Left ventricle myocardium inferior (tissue), 1 donor: ENCODE measurements around the gene REPIN1. TPM values are rescaled to one million over a fixed set of nuclear protein-coding genes. Genes with fewer than 3 reads are reported as not detected.

Experiments used
- DNase-seq: peaks from one replicate; pipeline ENCODE4 v3.0.0-alpha.2; 2020
- H3K27ac ChIP-seq: fragments of 200-600 bp; replicated peaks from 2 replicates; pipeline ENCODE4 v1.8.0; 2021
- H3K27me3 ChIP-seq: fragments of 200-600 bp; 2 replicates; pipeline ENCODE4 v1.8.0; 2021; ENCODE audit warnings: low read depth
- H3K36me3 ChIP-seq: fragments of 200-600 bp; 2 replicates; pipeline ENCODE4 v1.8.0; 2021
- H3K4me1 ChIP-seq: fragments of 200-600 bp; 2 replicates; pipeline ENCODE4 v1.8.0; 2021
- H3K4me3 ChIP-seq: fragments of 200-600 bp; 2 replicates; pipeline ENCODE4 v1.8.0; 2021; ENCODE audit warnings: mild to moderate bottlenecking, moderate library complexity
- H3K9me3 ChIP-seq: fragments of 200-600 bp; replicated peaks from 2 replicates; pipeline ENCODE4 v1.8.0; 2021
- intact Hi-C: fragments of 100-400 bp; cut with micrococcal nuclease; formaldehyde crosslinking; loops from one replicate; pipeline ENCODE4 v1.11.0; 2022
- total RNA-seq: library from RNA; stranded (reverse); fragmentation: NEBNext Ultra II Directional; extraction: Animal tissue kit (Norgen Biotek cat#: 25700); gene quantifications from one replicate; pipeline ENCODE4 v1.2.1, GENCODE V29; 2021
- TF ChIP-seq, protein P1 (sequence below): fragments of 200-600 bp; IDR thresholded peaks from 2 replicates; pipeline ENCODE4 v1.8.0; 2021; ENCODE audit warnings: antibody characterized with exemption, mild to moderate bottlenecking, borderline replicate concordance
- donor health status: DM: no; HTN: yes; CAD: no; lungs with severe emphysema.

Gene REPIN1
- total RNA-seq, 1 donor from 2014 or later = 110 TPM

DNA sequence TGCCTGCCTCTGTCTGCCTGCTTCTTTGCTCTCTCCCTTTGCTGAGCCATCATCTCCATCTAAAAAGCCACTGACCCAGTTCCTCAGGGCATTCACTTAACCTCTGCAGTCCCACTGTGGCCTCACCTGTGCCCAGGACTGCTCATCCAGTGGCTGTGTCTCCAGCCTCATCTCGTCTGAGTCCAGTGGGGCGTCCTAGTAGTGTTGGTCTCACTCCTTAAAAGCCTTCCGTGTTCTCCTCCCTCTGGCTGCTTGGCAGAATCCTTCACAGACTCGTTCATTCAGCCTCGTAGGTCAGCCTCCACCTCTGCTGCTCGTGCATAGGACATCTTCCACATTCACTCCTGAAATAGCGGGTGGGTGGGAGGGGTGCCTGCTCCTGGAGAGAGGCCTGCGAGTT, 34.5 kb upstream of the REPIN1 start:
- H3K36me3 ChIP-seq = no peaks in the 10 kb centered on the region
- H3K9me3 ChIP-seq = no peaks in the 10 kb centered on the region
- no peaks in the 10 kb centered on the region for H3K27me3 ChIP-seq
- no peak overlapping the region for H3K27ac ChIP-seq
- no peak overlapping the region for H3K4me3 ChIP-seq
- TF ChIP-seq, protein P1, sequence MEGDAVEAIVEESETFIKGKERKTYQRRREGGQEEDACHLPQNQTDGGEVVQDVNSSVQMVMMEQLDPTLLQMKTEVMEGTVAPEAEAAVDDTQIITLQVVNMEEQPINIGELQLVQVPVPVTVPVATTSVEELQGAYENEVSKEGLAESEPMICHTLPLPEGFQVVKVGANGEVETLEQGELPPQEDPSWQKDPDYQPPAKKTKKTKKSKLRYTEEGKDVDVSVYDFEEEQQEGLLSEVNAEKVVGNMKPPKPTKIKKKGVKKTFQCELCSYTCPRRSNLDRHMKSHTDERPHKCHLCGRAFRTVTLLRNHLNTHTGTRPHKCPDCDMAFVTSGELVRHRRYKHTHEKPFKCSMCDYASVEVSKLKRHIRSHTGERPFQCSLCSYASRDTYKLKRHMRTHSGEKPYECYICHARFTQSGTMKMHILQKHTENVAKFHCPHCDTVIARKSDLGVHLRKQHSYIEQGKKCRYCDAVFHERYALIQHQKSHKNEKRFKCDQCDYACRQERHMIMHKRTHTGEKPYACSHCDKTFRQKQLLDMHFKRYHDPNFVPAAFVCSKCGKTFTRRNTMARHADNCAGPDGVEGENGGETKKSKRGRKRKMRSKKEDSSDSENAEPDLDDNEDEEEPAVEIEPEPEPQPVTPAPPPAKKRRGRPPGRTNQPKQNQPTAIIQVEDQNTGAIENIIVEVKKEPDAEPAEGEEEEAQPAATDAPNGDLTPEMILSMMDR = no peak
- intact Hi-C loops = no loop called here
- peaks cover 5% of the 10 kb centered on the region for H3K4me1 ChIP-seq
- DNase-seq = no peak

DNA sequence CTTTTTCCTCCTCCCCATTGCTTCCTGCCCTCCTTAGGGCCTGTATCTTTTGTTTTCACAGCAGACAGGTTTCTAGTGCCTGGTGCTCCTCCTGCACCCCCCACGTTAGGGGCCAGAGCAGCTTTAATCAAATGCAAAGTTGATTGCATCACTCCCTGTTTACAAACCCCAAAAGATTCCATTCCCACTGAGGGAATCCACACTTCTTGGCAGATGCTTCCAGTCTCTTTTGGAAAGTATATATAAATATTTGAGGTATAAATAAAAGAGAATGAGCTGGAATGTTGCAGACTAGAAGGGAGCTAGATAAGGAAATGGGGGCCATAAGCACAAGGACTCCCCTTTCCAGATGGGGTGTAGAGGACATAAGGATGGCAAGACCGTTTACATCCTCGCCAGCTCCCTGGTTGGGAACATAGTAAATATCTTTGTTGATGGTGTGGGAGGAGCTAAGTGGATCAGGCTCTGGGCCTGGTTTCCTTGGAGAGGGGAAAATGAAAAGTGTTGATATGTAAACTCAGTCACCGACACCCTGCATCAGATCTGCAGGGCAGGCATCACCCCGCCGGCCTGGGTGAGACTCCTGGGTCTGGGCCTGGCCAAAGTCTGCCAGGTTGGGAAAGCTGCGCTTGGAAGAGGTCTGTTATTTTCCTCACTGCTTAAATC, 33.4 kb upstream of the REPIN1 start:
- Histone ChIP-seq H3K36me3 (no peaks in the 10 kb centered on the region), H3K27ac (no peak overlapping the region), H3K4me3 (no peak overlapping the region), H3K4me1 (peaks cover 17% of the 10 kb centered on the region), H3K9me3 (no peaks in the 10 kb centered on the region), H3K27me3 (peaks cover 8% of the 10 kb centered on the region)
- DNase-seq = no peak
- TF ChIP-seq, protein P1 = no peak
- intact Hi-C loops = no loop called here

DNA sequence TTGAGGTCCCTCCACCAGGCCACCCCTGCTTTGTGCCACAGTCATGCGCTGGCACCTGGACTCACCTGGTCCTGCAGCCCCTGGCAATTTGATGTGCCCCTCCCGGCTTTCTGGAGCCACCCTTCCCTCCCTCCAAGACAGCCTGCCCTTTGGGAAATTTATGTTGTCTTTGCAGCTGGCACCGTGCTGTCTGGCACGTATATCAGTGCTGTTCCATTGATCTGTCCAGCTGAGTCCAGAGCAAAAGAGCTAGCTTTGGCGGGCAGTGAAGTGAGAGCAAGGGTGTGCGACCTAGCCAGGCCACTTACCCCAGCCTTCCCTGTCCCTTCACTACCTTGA, 32.9 kb upstream of the REPIN1 start:
- H3K4me3 ChIP-seq = no peak overlapping the region

DNA sequence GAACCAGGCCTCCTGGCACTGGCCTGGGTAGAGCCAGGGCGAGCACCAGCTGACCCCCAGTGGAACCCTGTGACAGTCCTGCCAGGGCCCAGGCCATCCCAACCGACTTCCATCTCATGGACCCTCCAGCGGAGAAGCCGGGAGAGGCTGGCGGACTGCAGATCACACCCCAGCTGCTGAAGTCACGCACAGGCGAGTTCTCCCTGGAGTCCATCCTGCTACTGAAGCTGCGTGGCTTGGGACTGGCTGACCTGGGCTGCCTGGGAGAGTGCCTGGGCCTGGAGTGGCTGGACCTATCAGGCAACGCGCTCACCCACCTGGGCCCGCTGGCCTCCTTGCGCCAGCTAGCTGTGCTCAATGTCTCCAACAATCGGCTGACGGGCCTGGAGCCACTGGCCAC, 31.9 kb upstream of the REPIN1 start:
- no peak for DNase-seq
- Histone ChIP-seq H3K4me1 (peaks cover 32% of the 10 kb centered on the region), H3K36me3 (no peaks in the 10 kb centered on the region), H3K27ac (no peak overlapping the region), H3K4me3 (no peak overlapping the region), H3K9me3 (no peaks in the 10 kb centered on the region), H3K27me3 (peaks cover 23% of the 10 kb centered on the region)
- intact Hi-C loops = no loop called here
- TF ChIP-seq, protein P1 = no peak

More for the DNA sequence above, 32.9 kb upstream of the REPIN1 start:
- no peaks in the 10 kb centered on the region for H3K9me3 ChIP-seq
- intact Hi-C loops = no loop called here
- H3K4me1 ChIP-seq = peaks cover 22% of the 10 kb centered on the region
- H3K27me3 ChIP-seq = peaks cover 13% of the 10 kb centered on the region
- no peaks in the 10 kb centered on the region for H3K36me3 ChIP-seq
- H3K27ac ChIP-seq = no peak overlapping the region
- no peak for DNase-seq
- TF ChIP-seq, protein P1 = no peak

DNA sequence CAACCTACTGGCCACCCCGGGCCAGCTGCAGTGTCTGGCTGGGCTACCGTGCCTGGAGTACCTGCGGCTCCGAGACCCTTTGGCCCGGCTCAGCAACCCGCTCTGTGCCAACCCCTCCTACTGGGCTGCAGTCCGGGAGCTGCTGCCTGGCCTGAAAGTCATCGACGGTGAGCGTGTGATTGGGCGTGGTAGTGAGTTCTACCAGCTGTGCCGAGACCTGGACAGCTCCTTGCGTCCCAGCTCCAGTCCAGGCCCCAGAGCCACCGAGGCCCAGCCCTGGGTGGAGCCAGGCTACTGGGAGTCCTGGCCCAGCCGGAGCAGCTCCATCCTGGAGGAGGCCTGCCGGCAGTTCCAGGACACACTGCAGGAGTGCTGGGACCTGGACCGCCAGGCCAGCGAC, 31.4 kb upstream of the REPIN1 start:
- DNase-seq = no peak

More for the DNA sequence above, 31.4 kb upstream of the REPIN1 start:
- Histone ChIP-seq H3K36me3 (no peaks in the 10 kb centered on the region), H3K27me3 (peaks cover 27% of the 10 kb centered on the region), H3K4me1 (peaks cover 35% of the 10 kb centered on the region), H3K4me3 (no peak overlapping the region), H3K9me3 (no peaks in the 10 kb centered on the region), H3K27ac (no peak overlapping the region)
- intact Hi-C loops = no loop called here
- TF ChIP-seq, protein P1 = no peak
